Activated CD4-positive, CD25-positive, alpha-beta regulatory T cell treated with anti-CD3 and anti-CD28 coated beads, Interleukin-2, amount 50 U/mL, for 16 hours (primary cell): Measurements from ENCODE around the gene ITPK1.

ENCODE experiments used
- DNase-seq: peaks from one replicate; pipeline ENCODE4 v3.0.0-alpha.2; 2020; ENCODE audit warnings: low read depth, low spot score

The ITPK1 gene

DNA sequence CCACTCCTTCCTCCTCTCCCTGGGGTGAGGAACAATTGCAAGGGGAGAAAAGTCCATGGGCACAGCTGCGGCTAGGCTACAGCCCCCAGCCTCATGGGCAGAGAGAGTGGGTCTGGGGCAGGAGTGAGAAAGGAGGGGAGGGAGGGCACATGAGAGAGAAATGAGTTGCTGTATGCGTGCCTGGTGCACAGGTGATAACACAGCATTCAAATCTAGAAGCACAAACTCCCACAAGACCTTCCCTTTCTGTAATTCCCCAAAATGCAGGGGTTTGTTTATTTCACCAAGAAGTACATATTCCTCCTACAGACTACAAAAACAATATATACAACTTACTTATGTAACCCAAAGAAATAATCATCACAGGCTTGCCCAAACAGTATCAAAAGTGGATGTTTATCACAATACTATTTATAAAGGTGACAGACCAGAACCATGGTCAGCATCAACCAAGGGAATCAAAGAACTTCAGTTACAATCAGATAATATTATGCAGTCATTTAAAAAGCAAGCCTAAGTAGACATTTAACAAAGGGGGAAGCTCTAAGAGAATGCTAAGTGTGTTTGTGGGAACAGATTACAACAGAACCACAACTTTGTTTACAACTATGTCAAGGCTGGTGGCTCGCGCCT lies 54.2 kb downstream of the ITPK1 start:
- DNase-seq, result no peak

DNA sequence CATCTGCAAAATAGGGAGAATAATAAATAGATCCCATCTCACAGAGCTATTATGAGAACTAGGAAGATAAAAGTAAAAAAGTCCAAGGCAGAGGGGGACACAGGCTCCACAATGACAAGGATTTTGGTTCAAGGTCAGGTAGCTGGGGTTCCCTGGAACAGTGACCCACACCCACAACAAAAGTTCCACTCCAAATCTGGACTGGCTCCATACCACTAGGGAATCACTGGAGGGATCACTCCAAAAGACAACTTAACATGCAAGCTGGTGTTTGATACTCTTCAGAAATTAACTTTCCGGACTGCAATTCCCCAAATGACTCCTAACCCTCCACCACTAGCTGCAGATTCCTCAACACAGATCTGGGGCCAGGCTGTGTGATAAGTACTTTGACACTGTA lies 54.9 kb downstream of the ITPK1 start:
- DNase-seq, result no peak

DNA sequence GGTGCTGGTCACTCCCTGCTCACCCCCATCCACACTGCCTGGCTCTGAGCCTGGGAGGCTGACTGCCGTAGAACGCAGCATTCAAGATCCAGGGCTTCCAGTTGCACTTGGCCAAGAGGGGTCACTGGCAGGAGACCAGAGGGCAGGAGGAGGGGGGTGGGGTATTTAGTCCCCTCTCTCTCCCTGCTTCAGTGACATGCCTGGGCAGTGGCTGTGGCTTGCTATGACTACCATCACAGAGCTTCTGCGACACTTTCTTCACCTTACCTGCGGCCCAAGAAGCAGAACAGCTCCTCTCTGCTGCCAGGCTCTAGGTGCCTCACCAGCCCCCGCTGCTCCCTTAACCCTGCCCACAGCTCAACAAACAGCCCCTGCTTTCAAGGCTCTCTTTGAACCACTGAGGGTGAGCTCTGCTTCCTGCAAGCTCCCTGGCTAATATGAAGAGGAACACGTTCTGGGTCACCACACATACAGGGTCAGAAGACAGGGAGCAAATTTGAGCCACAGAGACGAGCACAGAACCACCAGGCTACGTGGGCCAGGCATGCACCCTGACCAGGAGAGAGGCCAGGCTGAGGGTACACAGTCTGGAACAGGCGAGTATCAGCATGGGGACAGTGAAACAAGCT lies 55.7 kb downstream of the ITPK1 start:
- no peak for DNase-seq

DNA sequence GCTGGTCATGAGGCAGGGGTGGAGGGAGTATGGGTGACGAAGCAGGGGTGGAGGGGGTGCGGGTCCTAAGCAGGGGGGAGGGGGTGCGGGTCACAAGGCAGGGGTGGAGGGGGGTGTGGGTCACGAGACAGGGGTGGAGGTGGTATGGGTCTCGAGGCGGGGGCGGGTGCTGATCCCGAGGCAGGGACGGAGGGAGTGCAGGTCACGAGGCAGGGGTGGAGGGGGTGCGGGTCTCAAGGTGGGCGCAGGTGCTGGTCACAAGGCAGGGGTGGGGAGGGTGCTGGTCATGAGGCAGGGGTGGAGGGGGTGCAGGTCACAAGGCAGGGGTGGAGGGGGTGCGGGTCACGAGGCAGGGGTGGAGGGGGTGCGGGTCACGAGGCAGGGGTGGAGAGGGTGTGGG lies 56.5 kb downstream of the ITPK1 start:
- DNase-seq, result no peak

DNA sequence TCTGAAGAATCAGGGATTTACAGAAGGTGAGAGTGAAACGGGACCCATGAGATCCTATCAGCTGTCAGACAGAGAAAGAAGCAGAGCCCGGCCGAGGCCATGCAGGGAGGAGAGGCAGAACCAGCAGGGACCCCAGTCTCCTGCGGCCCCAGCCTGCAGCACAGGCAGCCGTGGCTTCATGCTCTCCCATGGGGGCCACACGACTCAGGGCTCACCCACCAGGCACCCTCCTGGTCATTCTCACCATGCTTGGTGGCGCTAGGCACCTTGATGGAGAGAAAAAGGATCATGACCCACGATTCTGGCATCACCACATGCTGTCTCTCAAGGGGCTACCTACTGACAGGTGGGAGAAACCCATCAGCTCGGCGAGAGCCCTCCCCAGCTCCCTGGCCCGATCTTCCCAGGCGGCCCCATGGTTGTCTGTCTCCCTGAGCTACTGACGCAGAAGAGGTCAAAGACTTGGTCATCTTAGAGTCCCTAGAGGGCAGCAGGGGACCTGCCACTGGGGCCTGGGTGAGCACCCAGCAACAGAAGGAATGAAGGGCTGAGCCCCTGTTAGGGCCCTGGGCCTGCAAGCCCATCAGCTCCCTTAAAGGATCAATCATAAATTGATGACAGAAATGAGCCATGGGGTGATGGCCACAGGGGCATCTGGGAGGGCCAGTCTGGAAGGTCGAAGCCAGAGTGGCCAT lies 58.0 kb downstream of the ITPK1 start:
- no peak for DNase-seq

DNA sequence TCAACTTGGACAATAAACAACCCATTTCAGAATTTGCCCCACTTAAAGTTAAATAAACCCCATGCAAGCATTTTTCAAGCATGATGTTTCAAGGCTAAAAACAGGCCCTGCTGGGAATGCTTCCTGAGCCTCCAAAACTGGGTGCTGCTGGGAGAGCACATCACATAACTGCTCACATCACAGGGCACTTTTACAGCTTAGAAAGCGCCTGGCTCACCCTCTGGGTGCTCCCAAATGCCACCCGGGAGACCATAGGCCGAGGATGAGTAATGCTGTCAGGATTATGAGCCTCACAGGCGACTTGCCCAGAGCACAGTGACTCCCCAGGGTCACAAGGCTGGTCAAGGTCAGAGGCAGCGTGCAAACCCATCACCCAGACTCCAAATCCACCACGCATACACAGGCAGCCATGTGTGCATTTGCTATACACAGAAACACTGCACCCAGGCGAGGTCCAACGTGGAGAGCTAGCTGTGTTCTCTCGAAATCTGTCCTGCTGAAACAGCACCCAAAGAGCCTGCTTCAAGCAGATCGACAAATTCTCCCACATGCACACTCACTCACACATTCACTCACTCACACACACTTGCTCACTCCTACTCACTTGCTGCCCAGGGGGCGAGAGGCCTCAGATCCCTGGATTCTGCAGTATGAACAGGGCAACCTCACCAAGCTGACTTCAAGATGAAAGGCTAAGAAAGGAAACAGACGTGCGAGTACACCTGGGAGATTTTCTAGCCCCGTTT lies 58.7 kb downstream of the ITPK1 start:
- no peak for DNase-seq

DNA sequence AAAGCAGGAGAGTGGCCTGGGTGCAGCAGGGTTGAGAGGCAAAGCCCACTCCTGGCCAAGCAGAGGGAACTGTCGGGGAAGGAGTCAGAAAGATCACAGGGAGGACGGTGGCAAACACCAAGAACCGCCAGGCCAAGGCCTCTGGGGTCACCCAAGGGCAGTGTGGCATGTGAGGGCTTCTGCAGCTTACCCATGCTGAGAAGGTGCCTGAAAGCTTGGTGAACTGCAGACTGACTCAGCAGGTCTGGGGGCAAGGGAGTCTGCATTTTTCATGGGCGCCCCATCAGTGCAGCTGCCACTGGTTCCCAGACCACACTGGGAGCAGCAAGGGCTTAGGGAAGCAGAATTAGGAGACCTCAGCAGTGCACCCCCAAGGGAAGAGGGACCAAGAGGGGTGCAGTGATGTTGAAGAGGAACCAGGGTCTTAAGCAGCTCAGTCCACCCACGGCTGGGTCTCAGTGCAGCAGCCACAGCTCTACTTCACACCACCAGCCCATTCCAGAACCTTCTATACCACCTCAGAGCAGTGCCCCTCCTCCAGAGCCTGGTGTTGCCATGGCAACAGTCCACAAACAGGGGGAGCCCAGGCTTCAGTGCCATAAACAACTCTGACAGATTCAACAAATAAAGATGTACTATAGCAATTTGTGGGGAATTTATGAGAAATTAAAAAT lies 59.4 kb downstream of the ITPK1 start:
- DNase-seq, result no peak

DNA sequence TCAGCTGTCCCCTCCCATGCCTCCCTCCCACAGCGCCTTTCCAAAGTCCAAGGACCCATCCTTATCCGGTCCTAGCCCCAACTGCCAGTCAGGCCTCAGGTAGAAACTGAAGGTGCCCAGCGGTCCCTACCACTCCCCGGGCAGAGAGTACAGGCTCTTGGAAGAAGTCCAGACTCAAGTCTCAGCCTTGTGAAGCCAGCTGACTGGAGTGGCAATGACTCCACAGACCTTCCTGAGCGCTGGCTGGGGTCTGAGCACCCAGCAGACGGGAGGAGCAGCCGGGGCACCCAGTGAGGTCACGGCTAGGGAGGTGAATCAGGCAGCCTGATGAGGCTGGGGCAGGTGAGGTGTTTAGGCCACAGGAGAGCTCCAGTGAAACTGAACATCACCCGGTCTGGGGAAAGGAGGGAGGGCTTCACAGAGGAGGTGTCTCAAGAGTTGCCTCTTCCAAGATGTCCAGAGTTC lies 60.0 kb downstream of the ITPK1 start:
- DNase-seq, result no peak

DNA sequence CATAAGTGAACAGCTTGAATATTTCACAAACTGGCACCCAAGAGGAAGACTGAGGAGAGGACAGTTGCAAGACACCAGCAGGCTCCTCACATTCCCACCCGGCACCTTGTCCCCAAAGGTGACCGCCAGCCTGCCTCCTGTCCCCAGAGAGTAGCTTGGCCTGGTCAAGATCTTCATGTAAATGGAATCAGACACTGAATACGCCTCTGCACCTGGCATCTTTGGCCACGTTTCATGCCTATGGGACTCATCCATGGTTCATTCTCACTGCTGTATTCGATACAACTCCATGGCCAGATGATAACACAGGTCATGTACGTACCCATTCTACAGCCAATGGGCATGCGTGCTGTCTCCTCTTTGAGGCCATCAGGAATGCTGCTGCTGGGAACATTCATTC lies 60.8 kb downstream of the ITPK1 start:
- no peak for DNase-seq

DNA sequence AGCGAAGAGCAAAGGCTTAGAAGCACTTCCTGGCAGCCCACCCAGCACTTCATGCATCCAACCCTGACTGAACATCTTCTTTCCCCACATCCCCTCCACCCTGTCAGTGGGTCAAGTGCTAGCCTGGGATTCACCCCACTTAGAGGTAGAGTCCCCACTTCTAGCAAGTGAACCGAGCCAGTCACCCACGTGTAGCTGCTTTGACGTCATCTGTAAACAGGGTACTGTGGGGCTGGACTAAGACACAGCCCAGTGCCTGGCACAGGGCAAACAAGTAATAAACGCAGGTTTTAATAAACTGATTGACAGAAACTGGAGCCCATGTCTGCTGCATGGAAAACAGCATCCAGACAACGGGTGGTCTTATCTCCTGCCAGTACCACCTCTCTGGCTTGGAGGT lies 61.7 kb downstream of the ITPK1 start:
- DNase-seq, result no peak

DNA sequence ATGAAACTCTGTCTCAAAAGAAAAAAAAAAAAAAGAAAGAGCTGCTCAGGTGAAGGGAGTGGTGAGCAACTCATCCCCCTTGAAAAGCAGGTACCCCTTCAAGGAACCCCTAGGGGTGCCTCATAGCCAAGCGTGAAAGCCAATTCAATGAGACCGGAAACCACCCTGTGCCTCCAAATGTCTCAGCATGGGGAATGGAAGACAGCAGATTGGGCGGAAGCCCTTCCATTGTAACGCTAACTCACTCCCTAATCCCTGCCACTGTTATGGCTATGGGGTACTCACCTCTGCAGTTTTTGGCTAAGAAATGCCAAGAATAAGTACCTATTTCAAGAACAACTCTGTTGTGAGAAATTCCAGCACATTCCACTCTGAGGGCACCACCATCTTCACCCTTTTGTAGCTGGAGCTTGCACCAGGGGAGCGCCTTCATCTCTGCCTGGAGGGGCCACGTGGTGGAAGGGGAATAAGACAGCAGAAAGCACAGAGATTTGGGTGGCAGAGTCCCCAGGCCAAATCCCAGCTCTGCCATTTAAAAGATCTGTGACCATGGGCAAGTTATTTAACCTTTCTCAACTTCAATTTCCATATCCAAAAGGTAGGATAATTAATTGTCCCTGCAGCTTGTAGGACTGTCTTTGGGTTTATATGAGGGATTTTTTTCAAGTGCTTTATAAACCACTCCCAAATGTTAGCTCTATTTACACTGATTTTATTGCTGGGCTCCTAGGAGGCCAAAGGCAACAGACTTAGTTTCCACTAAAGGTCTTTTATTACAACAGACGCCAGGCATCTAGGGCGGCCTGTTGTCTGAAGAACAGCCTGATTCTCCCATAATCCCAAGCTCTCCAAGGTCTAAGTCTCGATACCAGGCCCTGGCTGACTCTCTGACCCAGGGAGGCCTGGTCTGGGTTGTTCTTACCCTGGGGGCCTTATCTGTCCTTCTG lies 63.9 kb downstream of the ITPK1 start:
- DNase-seq, result no peak

DNA sequence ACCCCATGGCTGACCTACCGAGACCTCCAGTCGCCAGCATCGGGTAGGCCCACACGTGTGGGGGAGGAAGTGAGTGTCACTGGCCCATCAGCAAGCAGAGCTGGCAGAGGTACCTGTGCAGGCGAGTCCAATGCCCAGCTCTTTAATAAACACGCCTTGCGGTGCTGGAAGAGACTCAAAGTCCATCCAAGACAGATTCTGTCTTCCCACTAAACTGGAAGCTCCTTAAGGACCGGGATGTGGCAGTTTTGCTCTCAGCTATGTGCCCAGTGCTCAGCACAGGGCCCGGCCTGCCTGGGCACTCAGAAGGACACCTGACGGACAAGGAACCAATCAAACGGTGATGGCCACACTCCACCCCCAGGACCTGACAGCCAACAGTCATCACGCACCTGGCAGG lies 65.0 kb downstream of the ITPK1 start:
- DNase-seq, result no peak

DNA sequence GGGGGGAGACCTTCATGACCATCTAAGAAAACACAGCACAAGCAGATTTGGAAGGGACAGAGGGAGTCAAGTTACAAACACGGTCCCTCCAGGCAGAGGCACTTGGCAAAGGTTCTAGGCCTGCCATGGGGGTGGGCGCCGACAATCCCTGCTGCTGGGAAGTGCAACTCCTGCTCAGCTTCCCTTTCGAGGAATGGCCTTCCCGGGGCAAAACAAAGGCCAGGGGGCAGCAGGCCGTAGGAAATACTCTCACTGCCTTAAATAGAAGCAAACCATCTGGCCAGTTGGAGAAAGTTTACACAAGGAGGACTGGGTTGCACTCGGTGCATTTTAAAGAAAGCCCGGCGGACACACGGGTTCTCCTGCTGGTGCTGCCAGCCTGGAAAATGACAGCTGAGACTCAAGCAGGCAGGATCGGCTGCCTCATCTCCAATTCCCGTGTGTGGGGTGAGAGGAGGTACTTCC lies 65.8 kb downstream of the ITPK1 start:
- DNase-seq, result no peak

DNA sequence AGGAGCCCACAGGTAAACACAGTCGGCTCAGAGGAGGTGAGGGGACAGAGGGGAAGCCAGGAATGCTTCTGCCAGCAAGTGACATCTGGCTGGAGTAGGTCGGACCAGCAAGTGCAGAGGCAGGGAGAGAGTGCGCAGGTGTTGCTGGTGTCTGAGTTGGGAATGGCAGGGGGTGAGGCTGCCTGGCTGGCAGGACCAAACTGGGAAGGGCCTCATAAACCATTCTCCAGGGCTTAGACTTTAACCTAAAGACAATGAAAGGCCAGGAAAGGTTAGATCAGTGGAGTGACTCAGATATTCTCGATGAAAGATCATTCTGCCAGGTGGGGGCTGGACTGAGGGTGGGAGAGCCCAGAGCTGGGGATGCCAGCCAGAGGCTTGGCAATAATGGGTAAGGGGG lies 66.4 kb downstream of the ITPK1 start:
- no peak for DNase-seq

DNA sequence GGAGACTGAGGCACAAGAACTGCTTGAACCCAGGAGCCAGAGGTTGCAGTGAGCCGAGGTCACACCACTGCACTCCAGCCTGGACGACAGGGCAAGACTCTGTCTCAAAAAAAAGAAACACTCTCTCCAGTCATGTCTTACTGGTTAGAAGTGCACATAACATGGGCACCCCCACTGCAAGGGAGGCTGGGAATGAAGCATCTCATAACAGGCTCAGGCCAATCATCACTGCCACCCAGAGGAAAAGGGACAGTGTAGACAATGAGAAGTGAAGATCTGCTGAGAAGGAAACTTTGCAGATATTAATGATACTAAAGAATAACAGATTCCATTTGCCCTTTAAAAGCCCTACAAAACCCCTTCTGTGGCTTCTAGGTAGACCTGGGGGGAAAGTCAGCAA lies 66.9 kb downstream of the ITPK1 start:
- DNase-seq, result no peak

DNA sequence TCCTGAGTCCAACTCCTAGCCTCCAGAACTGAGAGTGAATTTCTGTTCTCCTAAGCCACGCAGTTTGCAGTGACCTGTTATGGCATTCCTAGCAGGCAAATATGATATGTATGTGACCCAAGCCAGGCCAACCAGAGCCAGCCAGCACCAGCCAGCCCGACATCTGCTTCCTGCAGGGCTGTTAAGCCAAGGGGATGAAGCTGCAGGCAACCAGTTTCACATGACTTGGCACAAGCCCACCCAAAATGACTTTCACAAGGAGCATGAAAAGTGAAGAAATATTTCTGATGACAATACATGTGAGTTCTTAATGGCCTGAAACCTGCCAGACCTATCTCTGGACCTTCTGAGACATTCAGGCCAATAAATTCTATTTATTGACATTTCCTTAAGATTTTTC lies 68.1 kb downstream of the ITPK1 start:
- no peak for DNase-seq

DNA sequence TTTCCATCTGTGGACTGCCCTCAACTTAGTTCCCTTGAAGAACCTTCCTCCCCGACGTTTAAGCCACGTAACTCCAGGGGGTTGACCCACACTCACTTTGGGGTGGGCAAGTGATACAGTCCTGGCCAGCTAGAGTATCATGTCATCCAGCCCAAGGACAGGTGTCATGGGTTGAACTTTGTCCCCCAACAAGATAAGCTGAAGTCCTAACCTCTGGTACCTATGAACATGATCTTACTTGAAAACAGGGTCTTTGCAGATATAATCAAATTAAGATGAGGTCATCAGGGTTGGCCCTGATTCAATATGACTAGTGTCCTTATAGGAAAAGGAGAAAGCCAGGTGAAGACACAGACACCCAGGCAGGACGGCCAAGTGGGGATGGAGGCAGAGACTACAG lies 68.6 kb downstream of the ITPK1 start:
- DNase-seq, result no peak

DNA sequence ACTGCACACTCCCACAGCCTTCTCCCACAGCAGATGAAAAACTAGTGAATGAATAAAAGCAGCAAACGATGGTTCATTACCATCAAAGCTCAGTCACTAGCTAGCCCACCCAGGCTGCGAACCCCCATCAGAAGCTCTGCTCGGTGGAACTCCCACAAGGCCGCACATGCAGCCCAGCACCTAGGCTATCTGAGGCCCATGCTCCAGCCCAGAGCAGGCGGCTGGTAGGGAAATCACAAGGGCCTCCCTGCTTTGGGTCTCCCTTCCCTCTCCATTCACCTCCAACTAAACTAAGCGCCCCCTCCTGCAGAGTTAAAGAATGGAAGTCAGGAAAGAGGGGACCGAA lies 69.0 kb downstream of the ITPK1 start:
- no peak for DNase-seq

DNA sequence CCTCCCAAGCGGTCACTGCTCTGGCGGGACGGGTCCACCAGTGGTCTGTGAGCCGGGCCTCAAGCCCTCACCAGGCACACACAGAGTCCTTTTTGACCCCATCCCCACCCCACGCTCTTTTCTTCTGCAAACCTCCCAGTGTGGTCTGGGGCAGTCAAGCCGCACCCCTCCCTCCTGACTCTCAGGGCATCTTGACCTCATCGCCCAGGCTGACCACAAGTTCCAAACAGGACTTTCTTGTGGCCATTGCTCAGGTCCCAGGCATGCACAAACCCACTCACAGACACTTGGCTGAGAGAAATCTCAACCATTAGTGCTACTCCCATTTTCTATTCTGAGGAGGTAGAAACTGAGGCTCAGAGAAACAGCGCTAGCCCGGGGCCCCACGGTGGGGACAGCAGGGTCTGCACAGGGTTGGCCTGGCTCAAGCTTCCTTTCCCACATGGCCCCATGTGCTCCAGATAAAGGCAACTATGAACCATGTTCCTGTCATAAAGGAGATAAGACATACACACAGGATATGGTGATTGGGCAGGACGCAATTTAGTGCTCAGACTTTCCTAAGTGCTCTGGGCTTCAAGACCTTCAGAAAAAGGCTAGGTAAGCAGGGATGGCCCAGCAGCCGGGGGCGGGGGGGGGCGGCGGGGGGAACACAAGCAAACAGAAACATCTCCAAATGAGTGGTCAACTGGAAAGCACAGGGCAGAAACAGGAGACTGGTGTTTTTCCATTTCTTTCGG lies 69.6 kb downstream of the ITPK1 start:
- DNase-seq, result no peak

DNA sequence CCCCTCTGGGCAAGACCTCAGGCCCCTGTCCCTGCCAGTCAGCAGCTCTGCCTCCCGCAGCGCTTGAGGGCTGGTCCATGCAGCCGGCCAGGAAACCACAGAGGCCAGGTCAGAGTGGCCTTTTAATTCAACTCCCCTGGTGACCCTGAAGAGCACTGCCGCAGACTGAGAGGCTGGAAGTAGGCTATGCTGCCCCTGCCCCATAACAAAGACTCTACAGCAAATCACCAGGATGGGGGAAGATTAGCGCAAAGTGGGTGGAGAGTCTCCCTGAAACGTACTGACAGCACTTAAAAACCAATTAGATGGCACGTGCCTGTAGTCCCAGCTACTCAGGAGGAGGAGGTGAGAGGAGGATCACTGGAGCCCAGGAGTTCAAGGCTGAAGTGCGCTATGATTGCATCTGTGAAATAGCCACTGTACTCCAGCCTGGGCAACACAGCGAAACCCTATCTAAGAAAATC lies 70.5 kb downstream of the ITPK1 start:
- no peak for DNase-seq
